Liver (tissue), 9 donors: ENCODE data around the gene OSBP2. TPM values are rescaled to one million over a fixed set of nuclear protein-coding genes. Genes with fewer than 3 reads are reported as not detected.

ENCODE experiments used
- DNase-seq: peaks from one replicate; pipeline ENCODE4 v3.0.0-alpha.2; 2017; ENCODE audit warnings: low spot score
- H3K27ac ChIP-seq, 2 donors: one replicate each; pipeline ENCODE4 v1.7.0; 2013; ENCODE audit warnings: inconsistent platforms in 2 of 2, low read length in 2 of 2, control low read depth in 1 of 2, low read depth in 1 of 2, mild to moderate bottlenecking in 1 of 2
- H3K27me3 ChIP-seq, 4 donors: one replicate each; pipeline versions ENCODE4 v1.6.1 to v1.7.0; 2013; ENCODE audit warnings: low read length in 3 of 4, inconsistent platforms in 1 of 4, mild to moderate bottlenecking in 1 of 4, moderate library complexity in 1 of 4; ENCODE audit not compliant: control insufficient read depth in 4 of 4, insufficient read depth in 4 of 4
- H3K36me3 ChIP-seq, 4 donors: one replicate each; pipeline versions ENCODE4 v1.6.1 to v1.7.0; 2013; ENCODE audit warnings: low read length in 3 of 4, mild to moderate bottlenecking in 3 of 4, low read depth in 1 of 4, moderate library complexity in 1 of 4; ENCODE audit not compliant: control insufficient read depth in 4 of 4, insufficient read depth in 3 of 4
- H3K4me1 ChIP-seq, 4 donors: one replicate each; pipeline versions ENCODE4 v1.6.1 to v1.7.0; 2013; ENCODE audit warnings: low read length in 3 of 4, mild to moderate bottlenecking in 3 of 4, moderate library complexity in 1 of 4; ENCODE audit not compliant: control insufficient read depth in 4 of 4, insufficient read depth in 4 of 4
- H3K4me3 ChIP-seq, 3 donors: one replicate each; pipeline versions ENCODE4 v1.6.1 to v1.7.0; 2013; ENCODE audit warnings: low read length in 3 of 3, control low read depth in 1 of 3, low read depth in 1 of 3, mild to moderate bottlenecking in 1 of 3
- H3K9ac ChIP-seq, 2 donors: one replicate each; pipeline ENCODE4 v1.7.0; 2013; ENCODE audit warnings: low read length in 2 of 2, mild to moderate bottlenecking in 2 of 2, moderate library complexity in 2 of 2, control low read depth in 1 of 2, low read depth in 1 of 2
- H3K9me3 ChIP-seq, 4 donors: one replicate each; pipeline versions ENCODE4 v1.6.1 to v1.7.0; 2013; ENCODE audit warnings: low read length in 3 of 4; ENCODE audit not compliant: control insufficient read depth in 4 of 4
- ATF3 ChIP-seq: IDR thresholded peaks from 2 replicates; pipeline ENCODE4 v1.6.1; 2016; ENCODE audit warnings: antibody characterized with exemption
- CTCF ChIP-seq: fragments of 150-350 bp; IDR thresholded peaks from 2 replicates; pipeline ENCODE4 v1.5.1; 2017; ENCODE audit warnings: improper control_type of control experiment, low read depth, low read length; ENCODE audit not compliant: missing input control
- EGR1 ChIP-seq, 2 donors: IDR thresholded peaks; 2 replicates each; pipeline ENCODE4 v1.6.1; 2016 to 2018; ENCODE audit warnings: antibody characterized with exemption in 2 of 2, low read depth in 2 of 2
- GABPA ChIP-seq, 2 donors: IDR thresholded peaks in 1 of 2; conservative IDR thresholded peaks in 1 of 2; 2 replicates each; pipeline ENCODE4 v1.6.1; 2016; ENCODE audit warnings: antibody characterized with exemption in 2 of 2, mild to moderate bottlenecking in 1 of 2, moderate library complexity in 1 of 2
- HNF4A ChIP-seq, 2 donors: conservative IDR thresholded peaks; 2 replicates each; pipeline ENCODE4 v1.6.1; 2016; ENCODE audit warnings: antibody characterized with exemption in 2 of 2, mild to moderate bottlenecking in 2 of 2
- HNF4G ChIP-seq: IDR thresholded peaks from 2 replicates; pipeline ENCODE4 v1.6.1; 2016; ENCODE audit warnings: antibody characterized with exemption
- JUND ChIP-seq, 2 donors: IDR thresholded peaks; 2 replicates each; pipeline ENCODE4 v1.6.1; 2016; ENCODE audit warnings: antibody characterized with exemption in 2 of 2
- MAX ChIP-seq: IDR thresholded peaks from 2 replicates; pipeline ENCODE4 v1.6.1; 2016; ENCODE audit warnings: antibody characterized with exemption
- RAD21 ChIP-seq, 2 donors: IDR thresholded peaks; 2 replicates each; pipeline ENCODE4 v1.6.1; 2016; ENCODE audit warnings: antibody characterized with exemption in 2 of 2, mild to moderate bottlenecking in 2 of 2
- REST ChIP-seq: IDR thresholded peaks from 2 replicates; pipeline ENCODE4 v1.6.1; 2016; ENCODE audit warnings: antibody characterized with exemption, mild to moderate bottlenecking
- RXRA ChIP-seq, 2 donors: IDR thresholded peaks; 2 replicates each; pipeline ENCODE4 v1.6.1; 2017 to 2018; ENCODE audit warnings: antibody characterized with exemption in 2 of 2, mild to moderate bottlenecking in 1 of 2
- TAF1 ChIP-seq: conservative IDR thresholded peaks from 2 replicates; pipeline ENCODE4 v1.6.1; 2016; ENCODE audit warnings: antibody characterized with exemption, mild to moderate bottlenecking
- WGBS: extraction: QIAGEN DNeasy Blood & Tissue Kit; methylation state at CpG from one replicate; pipeline ENCODE4 v1.1.7; 2013; 5-methylcytosine and 5-hydroxymethylcytosine counted together
- polyA plus RNA-seq, 2 donors: library from polyadenylated mRNA; stranded (reverse) in 1 of 2; unstranded in 1 of 2; fragments of 200-250 nt in 1 of 2; fragments of >200 nt in 1 of 2; fragmentation: Nextera tagmentation in 1 of 2; extraction: Ambion mirVana in 1 of 2; gene quantifications; one replicate each; pipeline versions ENCODE4 v1.2.1 to v1.2.3, GENCODE V29; 2013 to 2015
- total RNA-seq, 2 donors: library from RNA; depleted of rRNA; stranded (reverse); fragments of >200 nt; gene quantifications; one replicate each; pipeline ENCODE4 v1.2.3, GENCODE V29; 2014
- donor health status: healthy.
- donor health status: healthy.
- donor health status: healthy.
- donor health status: healthy.
- donor health status: healthy.

The OSBP2 gene
- total and polyA plus RNA-seq, 4 donors, result 0.43 to 192 (median 0.86) TPM

GRCh38 chr22:30823015-30823370, 128.3 kb downstream of the OSBP2 start:
- no peaks in the 10 kb centered on the region for H3K9me3 ChIP-seq
- TF ChIP-seq ATF3 (no peak), RAD21 (IDR thresholded peaks at IDR 0.05) (no peak), HNF4G (no peak), REST (no peak), CTCF (no peak), GABPA (IDR thresholded peaks at IDR 0.05 in 1 of 2, conservative IDR thresholded peaks at IDR 0.05 in 1 of 2) (no peak), MAX (no peak), JUND (IDR thresholded peaks at IDR 0.05) (no peak), TAF1 (no peak)
- no peaks in the 10 kb centered on the region for H3K36me3 ChIP-seq
- H3K9ac ChIP-seq, result no peak overlapping the region
- WGBS, result 30% methylated on average over 11 of the region's 11 CpGs
- H3K4me1 ChIP-seq, result peaks cover 4 to 13% (median 8%) of the 10 kb centered on the region in 4 donors
- H3K4me3 ChIP-seq, result peak overlapping the region in 1 of 3 donors; percentile 53
- no peak overlapping the region for H3K27ac ChIP-seq
- no peak for DNase-seq
- peaks cover 0 to 3% (median 1%) of the 10 kb centered on the region in 4 donors for H3K27me3 ChIP-seq

- Histone ChIP-seq H3K9me3 (no peaks in the 10 kb centered on the region), H3K4me1 (peaks cover 4 to 13% (median 8%) of the 10 kb centered on the region in 4 donors), H3K27me3 (peaks cover 0 to 3% (median 1%) of the 10 kb centered on the region in 4 donors), H3K9ac (no peak overlapping the region), H3K36me3 (no peaks in the 10 kb centered on the region), H3K27ac (no peak overlapping the region), H3K4me3 (no peak overlapping the region)
- TF ChIP-seq REST (no peak), HNF4A (conservative IDR thresholded peaks at IDR 0.05) (no peak), JUND (IDR thresholded peaks at IDR 0.05) (no peak), RXRA (IDR thresholded peaks at IDR 0.05) (no peak), ATF3 (no peak), MAX (no peak), EGR1 (IDR thresholded peaks at IDR 0.05; ENCODE audit: low read depth in 2 of 2) (no peak)
- WGBS, result 95% methylated on average over 8 of the region's 8 CpGs
- no peak for DNase-seq
Measured at GRCh38 chr22:30824096-30824495, 129.4 kb downstream of the OSBP2 start.
